NCI-H1436 treated with DMSO at 0.1 percent for 48 hours (cell line): Measurements from ENCODE around the gene DYNC1I1.

Experiments used
- DNase-seq: peaks from one replicate; lab custom pipeline; 2025; lab: John Stamatoyannopoulos, UW

The DYNC1I1 gene

GRCh38 chr7:96144260-96144526 is 371.8 kb downstream of the DYNC1I1 start:
- DNase-seq: no peak
